Upper lobe of left lung (tissue), 6 donors: ENCODE results near the gene MRPS2. TPM values are rescaled to one million over a fixed set of nuclear protein-coding genes. Genes with fewer than 3 reads are reported as not detected.
A peak's percentile ranks its signal among the peaks of the same experiment; 100 is the strongest.

Experiments used
- ATAC-seq, 2 donors: fragments of 200-7000 bp; cut with Tn5 transposase; one replicate each; pipeline ENCODE4 v1.9.1; 2022; ENCODE audit warnings: mild to moderate bottlenecking in 2 of 2, moderate library complexity in 2 of 2; ENCODE audit not compliant: low FRiP score in 2 of 2
- DNase-seq, 2 donors: peaks; one replicate each; pipeline ENCODE4 v3.0.0-alpha.2; 2019 to 2020
- H3K27ac ChIP-seq, 4 donors: fragments of 200-600 bp; sonication (generic); one replicate each; pipeline ENCODE4 v1.5.1; 2016 to 2019
- H3K27me3 ChIP-seq, 4 donors: fragments of 200-600 bp; sonication (generic); one replicate each; pipeline ENCODE4 v1.5.1; 2017 to 2019
- H3K36me3 ChIP-seq, 4 donors: fragments of 200-600 bp; sonication (generic); one replicate each; pipeline ENCODE4 v1.5.1; 2016 to 2019
- H3K4me1 ChIP-seq, 4 donors: fragments of 200-600 bp; sonication (generic); one replicate each; pipeline ENCODE4 v1.5.1; 2018 to 2019
- H3K4me3 ChIP-seq, 4 donors: fragments of 200-600 bp; sonication (generic); one replicate each; pipeline ENCODE4 v1.5.1; 2017 to 2019; ENCODE audit warnings: mild to moderate bottlenecking in 2 of 4, moderate library complexity in 1 of 4
- H3K9me3 ChIP-seq, 4 donors: fragments of 200-600 bp; sonication (generic); one replicate each; pipeline ENCODE4 v1.5.1; 2018 to 2019
- CTCF ChIP-seq, 6 experiments: fragments of 450-650 bp in 4 of 6; fragments of 200-600 bp in 2 of 6; sonication (generic) in 2 of 6; IDR thresholded peaks; one replicate each; pipeline ENCODE4 v1.5.1; 2016 to 2019; ENCODE audit warnings: antibody characterized with exemption in 6 of 6
- EP300 ChIP-seq, 4 donors: sonication (generic); formaldehyde crosslinking; IDR thresholded peaks; one replicate each; pipeline ENCODE4 v1.5.1; 2017; ENCODE audit warnings: antibody characterized with exemption in 4 of 4, control low read depth in 2 of 4
- POLR2A ChIP-seq, 4 donors: fragments of 450-650 bp; IDR thresholded peaks; one replicate each; pipeline ENCODE4 v1.5.1; 2016 to 2017; ENCODE audit warnings: antibody characterized with exemption in 4 of 4, mild to moderate bottlenecking in 2 of 4
- POLR2AphosphoS5 ChIP-seq, 2 donors: sonication (generic); formaldehyde crosslinking; IDR thresholded peaks; one replicate each; pipeline ENCODE4 v1.5.1; 2017; ENCODE audit warnings: antibody characterized with exemption in 2 of 2
- WGBS, 2 donors: methylation state at CpG; one replicate each; pipeline ENCODE4 v1.1.5; 2017 to 2018; 5-methylcytosine and 5-hydroxymethylcytosine counted together
- total RNA-seq, 6 donors: library from RNA; depleted of rRNA in 4 of 6; stranded (reverse); fragments of >200 nt in 4 of 6; gene quantifications; one replicate each; pipeline versions ENCODE4 v1.1.0 to v1.2.1, GENCODE V29; 2016 to 2021
- donor health status: DM: no; HTN: no; CAD: no; lungs with moderate emphysema.
- donor health status: DM: no; HTN: yes; CAD: no; lungs with severe emphysema.

The MRPS2 gene
- total RNA-seq, 6 donors from 2014 or later: 11.1 to 40.6 (median 26.3) TPM

GRCh38 chr9:135482015-135482754, 18.3 kb upstream of the MRPS2 start:
- H3K36me3 ChIP-seq: peaks cover 6 to 36% (median 32%) of the 10 kb centered on the region in 4 donors
- ATAC-seq (no peak), DNase-seq (no peak)
- 76 to 77% methylated on average over 8 of the region's 8 CpGs for WGBS, 2 donors
- H3K27me3 ChIP-seq: no peaks in the 10 kb centered on the region
- H3K9me3 ChIP-seq: no peaks in the 10 kb centered on the region
- no peak overlapping the region for H3K27ac ChIP-seq
- TF ChIP-seq EP300 (IDR thresholded peaks at IDR 0.05) (no peak), CTCF (IDR thresholded peaks at IDR 0.05) (no peak), POLR2AphosphoS5 (IDR thresholded peaks at IDR 0.05) (no peak), POLR2A (IDR thresholded peaks at IDR 0.05) (no peak)
- H3K4me1 ChIP-seq: peaks cover 12 to 22% (median 17%) of the 10 kb centered on the region in 4 donors
- no peak overlapping the region for H3K4me3 ChIP-seq

GRCh38 chr9:135484460-135485277, 15.8 kb upstream of the MRPS2 start:
- ATAC-seq (no peak), DNase-seq (peak in 1 of 2 donors; percentile 72)
- Histone ChIP-seq H3K27ac (no peak overlapping the region), H3K27me3 (no peaks in the 10 kb centered on the region), H3K4me3 (no peak overlapping the region), H3K36me3 (peaks cover 6 to 60% (median 52%) of the 10 kb centered on the region in 4 donors), H3K4me1 (peaks cover 7 to 13% (median 11%) of the 10 kb centered on the region in 4 donors), H3K9me3 (no peaks in the 10 kb centered on the region)
- 94 to 96% methylated on average over 16 to 47 of the region's 47 CpGs for WGBS, 2 donors
- TF ChIP-seq POLR2AphosphoS5 (IDR thresholded peaks at IDR 0.05): no peak
- no peak for TF ChIP-seq CTCF (IDR thresholded peaks at IDR 0.05)
- TF ChIP-seq EP300 (IDR thresholded peaks at IDR 0.05): no peak
- no peak for TF ChIP-seq POLR2A (IDR thresholded peaks at IDR 0.05)

DNA sequence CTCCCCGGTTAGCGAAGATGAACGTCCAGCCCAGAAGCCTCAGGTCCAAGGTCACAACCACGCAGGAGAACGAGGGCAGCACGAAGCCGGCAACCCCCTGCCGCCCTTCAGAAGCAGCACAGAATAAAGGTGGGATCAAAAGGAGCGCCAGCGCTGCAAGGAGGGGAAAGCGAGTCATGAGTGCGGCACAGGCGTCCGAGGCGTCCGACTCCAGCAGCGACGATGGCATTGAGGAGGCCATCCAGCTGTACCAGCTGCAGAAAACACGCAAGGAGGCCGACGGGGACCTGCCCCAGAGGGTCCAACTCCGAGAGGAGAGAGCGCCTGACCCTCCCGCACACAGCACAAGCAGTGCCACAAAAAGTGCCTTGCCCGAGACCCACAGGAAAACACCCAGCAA, 15.1 kb upstream of the MRPS2 start:
- ATAC-seq (no peak), DNase-seq (no peak)
- no peaks in the 10 kb centered on the region for H3K27me3 ChIP-seq
- H3K36me3 ChIP-seq: peaks cover 6 to 60% (median 52%) of the 10 kb centered on the region in 4 donors
- no peak overlapping the region for H3K4me3 ChIP-seq
- H3K27ac ChIP-seq: no peak overlapping the region
- TF ChIP-seq CTCF (IDR thresholded peaks at IDR 0.05) (no peak), EP300 (IDR thresholded peaks at IDR 0.05) (no peak), POLR2AphosphoS5 (IDR thresholded peaks at IDR 0.05) (no peak), POLR2A (IDR thresholded peaks at IDR 0.05) (no peak)
- peaks cover 6 to 12% (median 10%) of the 10 kb centered on the region in 4 donors for H3K4me1 ChIP-seq
- H3K9me3 ChIP-seq: no peaks in the 10 kb centered on the region
- WGBS, 2 donors: 92 to 97% methylated on average over 25 of the region's 25 CpGs

DNA sequence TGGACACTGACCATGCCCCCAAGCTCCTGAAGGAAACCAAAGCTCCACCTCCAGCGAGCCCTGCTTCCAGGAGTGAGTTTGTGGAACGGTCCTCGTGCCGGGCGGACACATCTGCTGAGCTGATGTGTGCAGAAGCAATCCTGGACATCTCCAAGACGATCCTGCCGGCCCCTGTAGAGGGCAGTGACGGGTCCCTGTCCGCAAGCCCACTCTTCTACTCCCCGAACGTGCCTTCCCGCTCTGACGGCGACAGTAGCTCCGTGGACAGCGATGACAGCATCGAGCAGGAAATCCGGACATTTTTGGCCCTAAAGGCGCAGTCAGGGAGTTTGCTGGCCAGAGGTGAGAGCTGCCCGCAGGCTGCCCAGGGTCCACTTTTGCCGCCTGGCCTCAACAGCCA, 14.7 kb upstream of the MRPS2 start:
- H3K27me3 ChIP-seq: no peaks in the 10 kb centered on the region
- TF ChIP-seq CTCF (IDR thresholded peaks at IDR 0.05) (no peak), POLR2A (IDR thresholded peaks at IDR 0.05) (no peak), POLR2AphosphoS5 (IDR thresholded peaks at IDR 0.05) (no peak), EP300 (IDR thresholded peaks at IDR 0.05) (no peak)
- ATAC-seq (no peak), DNase-seq (no peak)
- H3K27ac ChIP-seq: no peak overlapping the region
- H3K4me1 ChIP-seq: peaks cover 2 to 8% (median 6%) of the 10 kb centered on the region in 4 donors
- H3K36me3 ChIP-seq: peaks cover 6 to 60% (median 52%) of the 10 kb centered on the region in 4 donors
- no peaks in the 10 kb centered on the region for H3K9me3 ChIP-seq
- H3K4me3 ChIP-seq: no peak overlapping the region
- 88 to 92% methylated on average over 9 to 21 of the region's 21 CpGs for WGBS, 2 donors
